ENCODE data around the gene STPG1.

STPG1 gene

DNA sequence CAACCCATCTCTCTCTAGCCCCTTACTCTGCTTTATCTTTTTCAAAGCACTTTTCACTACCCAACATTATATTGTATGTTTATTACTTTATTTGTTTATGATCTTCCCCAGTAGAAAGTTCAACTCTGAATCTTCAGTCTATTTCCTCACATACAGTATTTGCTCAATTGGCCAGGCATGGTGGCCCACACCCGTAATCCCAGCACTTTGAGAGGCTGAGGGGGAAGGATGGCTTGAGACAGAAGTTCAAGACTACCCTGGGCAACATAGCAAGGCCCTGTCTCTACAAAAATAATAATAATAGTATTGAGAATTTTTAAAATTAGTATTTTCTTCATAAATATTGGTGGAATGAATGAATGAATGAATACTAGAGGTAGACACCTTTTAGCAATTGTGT lies 1.2 kb downstream of the STPG1 start:
- DNase-seq (ENCODE audit: low read depth) = no peak
- TF ChIP-seq, protein P1, sequence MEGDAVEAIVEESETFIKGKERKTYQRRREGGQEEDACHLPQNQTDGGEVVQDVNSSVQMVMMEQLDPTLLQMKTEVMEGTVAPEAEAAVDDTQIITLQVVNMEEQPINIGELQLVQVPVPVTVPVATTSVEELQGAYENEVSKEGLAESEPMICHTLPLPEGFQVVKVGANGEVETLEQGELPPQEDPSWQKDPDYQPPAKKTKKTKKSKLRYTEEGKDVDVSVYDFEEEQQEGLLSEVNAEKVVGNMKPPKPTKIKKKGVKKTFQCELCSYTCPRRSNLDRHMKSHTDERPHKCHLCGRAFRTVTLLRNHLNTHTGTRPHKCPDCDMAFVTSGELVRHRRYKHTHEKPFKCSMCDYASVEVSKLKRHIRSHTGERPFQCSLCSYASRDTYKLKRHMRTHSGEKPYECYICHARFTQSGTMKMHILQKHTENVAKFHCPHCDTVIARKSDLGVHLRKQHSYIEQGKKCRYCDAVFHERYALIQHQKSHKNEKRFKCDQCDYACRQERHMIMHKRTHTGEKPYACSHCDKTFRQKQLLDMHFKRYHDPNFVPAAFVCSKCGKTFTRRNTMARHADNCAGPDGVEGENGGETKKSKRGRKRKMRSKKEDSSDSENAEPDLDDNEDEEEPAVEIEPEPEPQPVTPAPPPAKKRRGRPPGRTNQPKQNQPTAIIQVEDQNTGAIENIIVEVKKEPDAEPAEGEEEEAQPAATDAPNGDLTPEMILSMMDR (conservative IDR thresholded peaks at IDR 0.05; ENCODE audit: low read depth, low read length) = no peak
- H3K4me3 ChIP-seq (ENCODE audit: low read depth, low read length) = no peak overlapping the region

DNA sequence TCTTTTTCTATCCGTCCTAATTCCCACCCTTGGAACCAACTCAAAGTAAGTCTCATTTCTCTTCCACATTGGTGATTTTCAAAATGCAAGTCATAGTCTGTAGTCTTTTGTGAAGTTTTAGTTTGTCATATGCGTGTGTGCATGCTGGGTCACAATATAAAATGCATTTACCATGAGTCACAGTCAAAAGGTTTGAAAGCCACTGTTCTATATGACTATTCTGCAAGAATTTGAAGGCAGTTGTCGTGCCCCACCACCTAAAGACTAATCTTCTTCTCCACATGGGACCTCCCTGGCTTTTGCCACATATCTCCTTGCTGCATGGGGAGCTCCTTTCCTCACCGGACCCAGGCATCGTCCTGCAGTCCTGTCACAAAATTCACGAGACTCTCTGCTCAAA lies 1.6 kb downstream of the STPG1 start:
- TF ChIP-seq, protein P1 (conservative IDR thresholded peaks at IDR 0.05; ENCODE audit: low read depth, low read length) = no peak

DNA sequence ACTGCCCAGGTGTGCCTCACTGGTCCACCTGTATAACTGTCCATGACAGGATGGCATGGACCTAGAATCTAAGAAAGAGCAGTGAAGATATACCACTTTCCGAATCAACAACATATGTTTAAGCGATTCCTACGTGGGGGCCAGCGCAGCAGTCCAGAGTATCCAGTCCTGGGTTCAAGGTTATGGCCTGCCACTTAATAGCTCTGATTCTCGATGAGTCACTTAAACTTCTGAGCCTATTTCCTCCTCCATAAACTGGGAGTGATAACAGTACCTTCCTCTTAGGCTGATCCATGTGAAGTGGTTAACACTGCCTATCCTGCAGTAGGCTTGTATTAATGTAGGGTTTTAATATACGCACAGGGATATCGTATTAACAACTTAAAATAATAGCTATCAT lies 2.8 kb downstream of the STPG1 start:
- H3K4me3 ChIP-seq (ENCODE audit: low read depth, low read length) = no peak overlapping the region
- TF ChIP-seq, protein P1 (conservative IDR thresholded peaks at IDR 0.05; ENCODE audit: low read depth, low read length) = no peak
- no peak for DNase-seq (ENCODE audit: low read depth)

More for the DNA sequence above, 1.6 kb downstream of the STPG1 start:
- no peak overlapping the region for H3K4me3 ChIP-seq (ENCODE audit: low read depth, low read length)
- no peak for DNase-seq (ENCODE audit: low read depth)

DNA sequence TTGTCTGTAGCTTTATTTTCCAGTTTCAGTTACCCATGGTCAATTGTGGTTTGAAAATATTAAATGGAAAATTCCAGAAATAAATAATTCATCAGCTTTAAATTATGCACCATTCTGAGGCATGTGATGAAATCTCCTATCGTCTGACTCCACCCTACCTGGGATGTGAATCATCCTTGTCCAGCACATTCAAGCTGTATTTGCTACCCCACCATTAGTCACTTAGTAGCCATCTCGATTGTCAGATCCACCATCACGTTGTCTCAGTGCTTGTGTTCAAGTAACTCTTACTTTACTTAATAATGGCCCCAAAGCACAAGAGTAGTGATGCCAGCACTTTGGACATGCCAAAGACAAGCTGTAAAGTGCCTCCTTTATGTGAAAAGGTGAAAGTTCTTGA lies 4.0 kb downstream of the STPG1 start:
- peak; percentile 77 for DNase-seq (ENCODE audit: low read depth)
- TF ChIP-seq, protein P1 (conservative IDR thresholded peaks at IDR 0.05; ENCODE audit: low read depth, low read length) = no peak
- no peak overlapping the region for H3K4me3 ChIP-seq (ENCODE audit: low read depth, low read length)

DNA sequence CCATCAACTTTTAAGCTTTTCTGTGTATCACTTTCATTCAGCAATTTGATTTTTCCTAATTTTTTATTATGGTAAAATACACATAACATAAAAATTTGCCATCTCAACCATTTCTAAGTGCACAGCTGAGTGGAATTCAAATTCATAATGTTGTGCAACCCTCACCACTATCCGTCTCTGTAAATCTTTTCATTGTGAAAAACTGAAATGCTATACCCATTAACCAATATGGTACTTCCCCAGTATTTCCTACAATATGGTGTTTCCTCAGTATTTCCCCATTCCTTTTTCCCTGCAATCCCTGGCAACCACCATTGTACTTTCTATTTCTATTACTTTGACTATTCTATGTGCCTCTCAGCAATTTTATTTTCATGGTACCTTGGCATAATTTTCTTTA lies 6.8 kb downstream of the STPG1 start:
- H3K4me3 ChIP-seq (ENCODE audit: low read depth, low read length) = no peak overlapping the region
- TF ChIP-seq, protein P1 (conservative IDR thresholded peaks at IDR 0.05; ENCODE audit: low read depth, low read length) = no peak
- no peak for DNase-seq (ENCODE audit: low read depth)

DNA sequence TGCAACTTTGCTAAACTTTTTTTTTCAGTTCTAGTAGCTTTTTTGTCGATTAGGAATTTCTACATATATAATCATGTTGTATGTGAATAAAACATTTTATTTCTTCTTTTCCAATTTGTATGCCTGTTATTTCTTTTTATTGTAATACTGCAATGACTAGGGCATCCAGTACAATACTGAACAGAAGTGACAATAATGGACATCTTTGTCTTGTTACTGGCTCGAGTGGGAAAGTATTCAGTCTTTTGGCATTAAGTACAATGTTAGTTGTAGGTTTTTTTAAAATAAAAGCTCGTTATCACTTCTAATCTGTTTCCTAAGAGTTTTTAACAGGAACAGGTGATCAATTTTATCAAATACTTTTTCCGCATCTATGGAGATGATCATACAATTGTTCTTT lies 9.8 kb downstream of the STPG1 start:
- DNase-seq (ENCODE audit: low read depth) = no peak
- H3K4me3 ChIP-seq (ENCODE audit: low read depth, low read length) = no peak overlapping the region
- TF ChIP-seq, protein P1 (conservative IDR thresholded peaks at IDR 0.05; ENCODE audit: low read depth, low read length) = no peak

DNA sequence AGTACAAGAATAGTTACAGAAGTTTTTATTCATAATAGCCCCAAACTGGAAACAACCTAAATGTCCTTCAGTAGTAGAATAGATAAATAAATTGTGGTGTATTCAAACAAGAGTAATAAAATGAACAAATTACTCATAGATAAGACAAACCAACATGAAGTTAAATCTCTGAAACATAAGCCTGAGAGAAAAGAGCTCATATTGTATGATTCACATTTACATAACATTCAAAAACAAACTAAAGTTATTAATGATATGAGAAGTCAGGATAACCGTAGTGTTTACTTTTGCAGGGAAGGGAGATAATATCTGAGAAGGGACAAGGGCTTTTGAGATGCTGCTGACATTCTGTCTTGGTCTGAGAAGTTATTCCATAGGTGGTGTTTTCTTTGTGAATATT lies 13.5 kb downstream of the STPG1 start:
- DNase-seq (ENCODE audit: low read depth) = no peak
- TF ChIP-seq, protein P1 (conservative IDR thresholded peaks at IDR 0.05; ENCODE audit: low read depth, low read length) = no peak
- no peak overlapping the region for H3K4me3 ChIP-seq (ENCODE audit: low read depth, low read length)
